Astrocyte of the spinal cord (primary cell): ENCODE data around the gene FXYD4.
"Not testable (repeated sequence)": the region's sequence is repeated elsewhere in the genome, so short reads cannot be mapped to it uniquely, and the experiment has no call there.

Experiments
- DNase-seq: peaks from one replicate; pipeline ENCODE4 v3.0.0; 2011; ENCODE audit warnings: low read depth, low spot score
- H3K4me3 ChIP-seq: 2 replicates; pipeline ENCODE4 v1.5.1; 2011; ENCODE audit warnings: low read depth, mild to moderate bottlenecking, low read length, moderate library complexity
- in situ Hi-C: cut with HindIII; loops from 2 replicates; pipeline ENCODE4 v1.10.0; 2017; ENCODE audit warnings: low sequenced_read_pairs
- TF ChIP-seq, protein P1 (sequence below): IDR thresholded peaks from 2 replicates; pipeline ENCODE4 v1.5.1; 2012; ENCODE audit warnings: low read depth, mild to moderate bottlenecking, low read length, inconsistent platforms

FXYD4 gene

DNA sequence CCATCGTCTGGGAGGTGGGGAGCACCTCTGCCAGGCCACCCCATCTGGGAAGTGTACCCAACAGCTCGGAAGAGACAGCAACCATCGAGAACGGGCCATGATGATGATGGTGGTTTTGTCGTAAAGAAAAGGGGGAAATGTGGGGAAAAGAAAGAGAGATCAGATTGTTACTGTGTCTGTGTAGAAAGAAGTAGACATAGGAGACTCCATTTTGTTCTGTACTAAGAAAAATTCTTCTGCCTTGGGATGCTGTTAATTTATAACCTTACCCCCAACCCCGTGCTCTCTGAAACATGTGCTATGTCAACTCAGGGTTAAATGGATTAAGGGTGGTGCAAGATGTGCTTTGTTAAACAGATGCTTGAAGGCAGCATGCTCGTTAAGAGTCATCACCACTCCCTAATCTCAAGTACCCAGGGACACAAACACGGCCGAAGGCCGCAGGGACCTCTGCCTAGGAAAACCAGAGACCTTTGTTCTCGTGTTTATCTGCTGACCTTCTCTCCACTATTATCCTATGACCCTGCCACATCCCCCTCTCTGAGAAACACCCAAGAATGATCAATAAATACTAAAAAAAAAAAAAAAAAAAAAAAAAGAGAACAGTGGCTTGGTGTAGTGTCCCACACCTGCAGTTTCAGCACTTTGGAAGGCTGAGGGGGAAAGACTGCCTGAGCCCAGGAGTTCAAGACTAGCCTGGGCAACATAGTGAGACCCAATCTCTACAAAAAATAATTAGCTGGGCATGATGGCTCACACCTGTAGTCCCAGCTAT is 41.2 kb upstream of the FXYD4 start:
- H3K4me3 ChIP-seq, DNase-seq, in situ Hi-C loops: not testable (repeated sequence)

DNA sequence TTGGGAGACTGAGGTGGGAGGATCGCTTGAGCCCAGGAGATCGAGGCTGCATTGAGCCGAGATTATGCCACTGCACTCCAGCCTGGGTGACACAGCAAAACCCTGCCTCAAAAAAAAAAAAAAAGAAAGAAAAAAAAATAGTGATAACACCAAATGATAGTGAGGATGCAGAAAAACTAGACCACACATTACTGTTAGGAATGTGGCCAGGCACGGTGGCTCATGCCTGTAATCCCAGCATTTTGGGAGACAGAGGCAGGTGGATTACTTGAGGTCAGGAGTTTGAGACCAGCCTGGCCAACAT is 40.7 kb upstream of the FXYD4 start:
- H3K4me3 ChIP-seq, DNase-seq, in situ Hi-C loops: not testable (repeated sequence)

- TF ChIP-seq, protein P1, sequence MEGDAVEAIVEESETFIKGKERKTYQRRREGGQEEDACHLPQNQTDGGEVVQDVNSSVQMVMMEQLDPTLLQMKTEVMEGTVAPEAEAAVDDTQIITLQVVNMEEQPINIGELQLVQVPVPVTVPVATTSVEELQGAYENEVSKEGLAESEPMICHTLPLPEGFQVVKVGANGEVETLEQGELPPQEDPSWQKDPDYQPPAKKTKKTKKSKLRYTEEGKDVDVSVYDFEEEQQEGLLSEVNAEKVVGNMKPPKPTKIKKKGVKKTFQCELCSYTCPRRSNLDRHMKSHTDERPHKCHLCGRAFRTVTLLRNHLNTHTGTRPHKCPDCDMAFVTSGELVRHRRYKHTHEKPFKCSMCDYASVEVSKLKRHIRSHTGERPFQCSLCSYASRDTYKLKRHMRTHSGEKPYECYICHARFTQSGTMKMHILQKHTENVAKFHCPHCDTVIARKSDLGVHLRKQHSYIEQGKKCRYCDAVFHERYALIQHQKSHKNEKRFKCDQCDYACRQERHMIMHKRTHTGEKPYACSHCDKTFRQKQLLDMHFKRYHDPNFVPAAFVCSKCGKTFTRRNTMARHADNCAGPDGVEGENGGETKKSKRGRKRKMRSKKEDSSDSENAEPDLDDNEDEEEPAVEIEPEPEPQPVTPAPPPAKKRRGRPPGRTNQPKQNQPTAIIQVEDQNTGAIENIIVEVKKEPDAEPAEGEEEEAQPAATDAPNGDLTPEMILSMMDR: no peak
- in situ Hi-C loops: no loop called here
- no peak for DNase-seq
- H3K4me3 ChIP-seq: no peak overlapping the region
These were observed 37.8 kb upstream of the FXYD4 start for GRCh38 chr10:43333653-43334052.

DNA sequence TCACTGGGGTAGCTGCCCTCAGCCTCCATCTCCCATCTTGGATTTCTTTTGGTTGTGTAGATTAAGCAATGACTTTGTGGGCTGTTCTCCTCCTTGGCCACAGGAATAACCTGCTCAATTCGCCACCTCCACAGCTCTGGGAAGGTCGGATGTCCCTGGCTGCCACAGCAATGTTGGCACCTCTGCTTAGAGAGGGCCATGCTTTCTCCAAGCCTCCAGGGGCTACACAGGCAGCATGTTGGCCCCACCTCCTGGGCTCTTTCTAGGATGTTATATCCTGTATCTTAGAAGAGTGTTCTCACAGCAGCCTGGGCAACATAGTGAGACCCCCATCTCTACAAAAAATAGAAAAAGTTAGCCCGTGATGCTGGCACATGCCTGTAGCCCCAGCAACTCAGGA is 35.4 kb upstream of the FXYD4 start:
- in situ Hi-C loops: no loop called here
- DNase-seq: no peak
- no peak overlapping the region for H3K4me3 ChIP-seq
- TF ChIP-seq, protein P1: no peak

DNA sequence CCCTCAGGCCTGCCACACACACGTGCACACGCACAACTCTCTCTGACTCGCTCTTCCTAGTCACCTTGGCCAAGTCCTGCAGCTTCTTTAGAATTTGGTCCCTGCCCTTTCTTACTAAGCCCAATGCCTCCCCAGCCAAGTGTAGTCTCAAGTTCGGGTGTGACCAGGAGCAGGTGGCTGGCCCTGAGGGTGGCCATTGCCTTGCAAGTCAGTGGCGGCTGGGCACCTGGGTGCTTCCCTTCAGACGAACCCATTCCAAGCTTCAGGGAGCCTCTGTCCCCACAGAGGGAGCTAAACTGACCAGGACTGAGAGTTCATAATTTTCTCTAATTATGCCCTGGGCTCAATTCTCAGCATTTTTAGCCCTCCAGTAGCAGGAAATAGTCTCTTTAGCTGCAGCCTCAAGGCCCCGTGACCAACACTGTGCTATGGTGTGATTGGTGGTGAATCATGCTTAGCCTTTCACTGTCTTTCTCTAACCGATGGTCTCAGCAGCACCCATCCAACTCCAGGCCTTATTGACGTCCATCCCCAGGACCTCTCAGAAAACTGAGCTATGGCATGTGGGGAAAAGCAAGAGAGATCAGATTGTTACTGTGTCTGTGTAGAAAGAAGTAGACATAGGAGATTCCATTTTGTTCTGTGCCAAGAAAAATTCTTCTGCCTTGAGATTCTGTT is 34.7 kb upstream of the FXYD4 start:
- no peak overlapping the region for H3K4me3 ChIP-seq
- in situ Hi-C loops: no loop called here
- TF ChIP-seq, protein P1: no peak
- DNase-seq: no peak

- in situ Hi-C loops, DNase-seq, H3K4me3 ChIP-seq: not testable (repeated sequence)
These were observed 33.9 kb upstream of the FXYD4 start for GRCh38 chr10:43337536-43337935.

GRCh38 chr10:43338117-43338516 is 33.3 kb upstream of the FXYD4 start:
- DNase-seq: no peak
- H3K4me3 ChIP-seq: no peak overlapping the region
- TF ChIP-seq, protein P1: no peak
- in situ Hi-C loops: no loop called here

DNA sequence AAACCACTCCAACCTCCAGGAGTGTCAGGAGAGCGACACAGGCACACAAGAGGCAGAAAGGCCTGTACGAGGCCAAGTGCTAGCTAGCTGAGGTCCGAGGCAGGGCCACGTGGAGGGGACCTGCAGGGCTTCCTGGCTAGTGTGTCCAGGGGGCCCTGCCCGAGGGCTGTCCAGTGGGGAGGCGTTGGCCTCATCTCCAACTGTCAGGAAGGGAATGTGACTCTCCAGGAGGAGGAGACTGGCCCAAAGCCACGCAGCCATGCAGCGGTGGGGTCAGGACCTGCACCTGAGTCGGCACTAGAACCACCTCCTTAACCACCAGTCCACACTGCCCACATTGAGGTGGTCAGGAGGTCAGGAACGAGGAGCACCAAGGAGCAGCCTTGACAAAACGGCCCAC is 32.3 kb upstream of the FXYD4 start:
- H3K4me3 ChIP-seq: no peak overlapping the region
- DNase-seq: no peak
- TF ChIP-seq, protein P1: no peak
- in situ Hi-C loops: no loop called here
